GM12878 (cell line): ENCODE results near the gene PTPRN2. TPM values are rescaled to one million over a fixed set of nuclear protein-coding genes. Genes with fewer than 3 reads are reported as not detected.

Source experiments
- ATAC-seq: fragments of 200-7000 bp; cut with Tn5 transposase; 3 replicates; pipeline ENCODE4 v1.9.1; 2020; ENCODE audit warnings: mild to moderate bottlenecking, moderate library complexity
- BruUV-seq: library from RNA; stranded (reverse); fragments of 400-500 nt; replicated peaks from 2 replicates; lab custom pipeline; 2021; lab: Mats Ljungman, UMichigan
- CTCF ChIA-PET: fragments of 300-600 bp; sonication (Branson Sonifier 250); formaldehyde crosslinking; extraction: SDS; loops from one replicate; lab custom pipeline; 2021; ENCODE audit warnings: inconsistent platforms; lab: Yijun Ruan, JAX
- POLR2A ChIA-PET: fragments of 350-600 bp; formaldehyde crosslinking; extraction: SDS; loops from one replicate; lab custom pipeline; 2021; ENCODE audit warnings: inconsistent platforms; lab: Charles Lee
- RAD21 ChIA-PET: fragments of 300-600 bp; sonication (Branson Sonifier 250); formaldehyde crosslinking; loops from one replicate; lab custom pipeline; 2023; ENCODE audit warnings: antibody characterized with exemption; ENCODE audit not compliant: unreplicated experiment; lab: Charles Lee
- SMC1A ChIA-PET: fragments of 300-600 bp; sonication (Branson Sonifier 250); formaldehyde crosslinking; loops from one replicate; lab custom pipeline; 2023; ENCODE audit not compliant: unreplicated experiment, uncharacterized antibody; lab: Charles Lee
- DNase-seq: peaks from one replicate; pipeline ENCODE4 v3.0.0-alpha.2; 2011; ENCODE audit warnings: low read depth, low spot score
- FAIRE-seq: peaks from 3 replicates; lab custom pipeline; 2011; peaks lifted over from hg19 to GRCh38; lab: Jason Lieb, UNC
- H2AFZ ChIP-seq: 2 replicates; pipeline ENCODE4 v1.6.0; 2011; ENCODE audit warnings: low read depth, low read length, control low read depth; ENCODE audit not compliant: control insufficient read depth
- H3K27ac ChIP-seq: 2 replicates; pipeline ENCODE4 v1.5.1; 2011; ENCODE audit warnings: control low read depth; ENCODE audit not compliant: control insufficient read depth, insufficient read depth
- H3K27me3 ChIP-seq, 2 experiments: replicated peaks in 1 of 2; 2 replicates each; pipeline versions ENCODE4 v1.6.0 to v1.6.1; 2011; ENCODE audit warnings: low read length in 1 of 2; ENCODE audit not compliant: control insufficient read depth in 2 of 2, insufficient read depth in 2 of 2
- H3K36me3 ChIP-seq, 2 experiments: 2 replicates each; pipeline ENCODE4 v1.5.1; 2011; ENCODE audit warnings: low read length in 1 of 2; ENCODE audit not compliant: control insufficient read depth in 2 of 2, insufficient read depth in 2 of 2
- H3K4me1 ChIP-seq: 2 replicates; pipeline ENCODE4 v1.6.1; 2011; ENCODE audit warnings: mild to moderate bottlenecking, low read length, moderate library complexity, mixed read lengths; ENCODE audit not compliant: control insufficient read depth, insufficient read depth
- H3K4me2 ChIP-seq: 2 replicates; pipeline ENCODE4 v1.6.0; 2011; ENCODE audit warnings: control low read depth; ENCODE audit not compliant: control insufficient read depth, insufficient read depth
- H3K4me3 ChIP-seq: fragments of 200-600 bp; sonication (generic); 2 replicates; pipeline ENCODE4 v1.5.1; 2016
- H3K79me2 ChIP-seq: 2 replicates; pipeline ENCODE4 v1.6.0; 2011; ENCODE audit warnings: low read length; ENCODE audit not compliant: control insufficient read depth, insufficient read depth
- H3K9ac ChIP-seq: 2 replicates; pipeline ENCODE4 v1.8.0; 2011; ENCODE audit warnings: low read length, control low read depth, mixed read lengths; ENCODE audit not compliant: control insufficient read depth, insufficient read depth
- H3K9me3 ChIP-seq: replicated peaks from 3 replicates; pipeline ENCODE4 v1.5.1; 2011; ENCODE audit warnings: mild to moderate bottlenecking, low read length; ENCODE audit not compliant: control insufficient read depth, insufficient read depth
- H4K20me1 ChIP-seq: 2 replicates; pipeline ENCODE4 v1.6.0; 2011; ENCODE audit not compliant: control insufficient read depth, insufficient read depth
- ATF3 ChIP-seq: IDR thresholded peaks from 2 replicates; pipeline ENCODE4 v1.6.1; 2011; ENCODE audit warnings: low read depth, mild to moderate bottlenecking, low read length, moderate library complexity, borderline replicate concordance; ENCODE audit errors: extremely low read depth
- CBX3 ChIP-seq: fragments of 200-600 bp; sonication (generic); IDR thresholded peaks from 2 replicates; pipeline ENCODE4 v1.6.1; 2016; ENCODE audit warnings: low read depth, borderline replicate concordance
- EED ChIP-seq: sonication (generic); IDR thresholded peaks from 2 replicates; pipeline ENCODE4 v1.6.1; 2016; ENCODE audit warnings: antibody characterized with exemption, low read depth
- KDM1A ChIP-seq: fragments of 200-600 bp; sonication (generic); IDR thresholded peaks from 2 replicates; pipeline ENCODE4 v1.6.1; 2016; ENCODE audit warnings: borderline replicate concordance
- NBN ChIP-seq: fragments of 450-650 bp; IDR thresholded peaks from 2 replicates; pipeline ENCODE4 v1.6.1; 2016
- PML ChIP-seq: IDR thresholded peaks from 2 replicates; pipeline ENCODE4 v1.6.1; 2012; ENCODE audit warnings: low read length, inconsistent platforms
- RB1 ChIP-seq: fragments of 450-650 bp; formaldehyde crosslinking; IDR thresholded peaks from 2 replicates; pipeline ENCODE4 v1.6.1; 2017; ENCODE audit warnings: mild to moderate bottlenecking, borderline replicate concordance
- TCF12 ChIP-seq: IDR thresholded peaks from 2 replicates; pipeline ENCODE4 v1.6.1; 2011; ENCODE audit warnings: low read depth, mild to moderate bottlenecking, low read length
- ZNF622 ChIP-seq: fragments of 450-650 bp; IDR thresholded peaks from 2 replicates; pipeline ENCODE4 v1.6.1; 2017; ENCODE audit warnings: mild to moderate bottlenecking, inconsistent platforms
- WGBS: methylation state at CpG from one replicate; pipeline ENCODE4 v1.1.6; 2016; ENCODE audit warnings: low lambda C conversion rate; ENCODE audit not compliant: insufficient replicate concordance, insufficient coverage; ENCODE audit errors: missing lambda C conversion rate; 5-methylcytosine and 5-hydroxymethylcytosine counted together
- in situ Hi-C: fragments of 300-500 bp; cut with MboI; formaldehyde crosslinking; loops from 9 replicates; pipeline ENCODE4 v1.14.3; 2018; ENCODE audit warnings: mixed read lengths
- intact Hi-C: fragments of 100-400 bp; cut with micrococcal nuclease; formaldehyde crosslinking; loops from one replicate; pipeline ENCODE4 v1.14.2; 2022; ENCODE audit not compliant: unreplicated experiment
- polyA plus RNA-seq, 11 experiments: library from polyadenylated mRNA; depleted of rRNA in 4 of 11; unstranded in 6 of 11; stranded (reverse) in 5 of 11; fragments of >200 nt; fragmentation: Nextera tagmentation in 4 of 11; fragmentation: Illumina TruSeq in 1 of 11; extraction: Ambion mirVana in 4 of 11; extraction: Trizol in 1 of 11; gene quantifications; 1 replicate in 1 of 11; 2 replicates in 10 of 11; pipeline versions ENCODE4 v1.2.1 to v1.2.3, GENCODE V29; 2011 to 2016; ENCODE audit warnings: inconsistent platforms in 2 of 11, missing spikeins in 2 of 11, low read depth in 1 of 11
- total RNA-seq, 4 experiments: library from RNA; depleted of rRNA in 3 of 4; stranded (reverse); fragments of >200 nt in 3 of 4; fragmentation: Illumina TruSeq in 1 of 4; extraction: Trizol in 1 of 4; gene quantifications; 2 replicates each; pipeline versions ENCODE4 v1.2.1 to v1.2.3, GENCODE V29; 2013 to 2021

PTPRN2 gene
- total and polyA plus RNA-seq, 10 of the 15 experiments (the other 5 are each of a cell fraction or from before 2014, with no cell fraction given), result 5.4 TPM; not detected in 9

GRCh38 chr7:158443014-158443687 is 144.5 kb downstream of the PTPRN2 start (continued):
- TF ChIP-seq PML (no peak), CBX3 (no peak)

DNA sequence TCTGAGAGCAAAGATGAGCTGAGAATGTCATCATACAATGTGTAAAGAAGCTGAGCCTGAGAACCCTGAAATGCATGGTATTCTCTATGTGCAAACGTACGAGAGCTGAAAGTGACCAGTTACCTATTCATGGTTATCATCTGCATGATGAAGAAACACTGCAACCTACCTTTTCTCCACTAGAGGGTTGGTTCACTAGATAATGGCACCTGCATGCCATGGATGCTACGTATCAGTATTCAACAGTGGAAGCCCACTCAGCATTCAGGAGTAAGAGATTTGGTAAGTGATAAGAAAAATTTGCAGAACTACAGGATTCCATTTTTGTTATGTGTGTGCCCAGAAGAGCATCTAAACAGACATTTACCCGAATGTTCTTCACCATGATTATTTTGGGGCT is 145.4 kb downstream of the PTPRN2 start:
- POLR2A ChIA-PET, result no interaction called here
- no peaks in the 10 kb centered on the region for H3K27me3 ChIP-seq
- RAD21 ChIA-PET, result no interaction called here
- TF ChIP-seq NBN (no peak), ZNF622 (no peak)
- no peaks in the 10 kb centered on the region; the same call in 2 of the 3 replicates for H3K9me3 ChIP-seq
- H3K36me3 ChIP-seq, result no peaks in the 10 kb centered on the region
- no peak overlapping the region for H2AFZ ChIP-seq
- FAIRE-seq (no peak), DNase-seq (no peak), ATAC-seq (no peak)
- H4K20me1 ChIP-seq, result no peaks in the 10 kb centered on the region
- H3K4me3 ChIP-seq, result no peak overlapping the region
- intact Hi-C loops, result no loop called here
- H3K4me1 ChIP-seq, result no peaks in the 10 kb centered on the region
- no TSS peak for BruUV-seq
- SMC1A ChIA-PET, result no interaction called here
- H3K9ac ChIP-seq, result no peak overlapping the region
- no peak overlapping the region for H3K4me2 ChIP-seq
- in situ Hi-C loops, result no loop called here
- 60% methylated on average over 4 of the region's 4 CpGs for WGBS
- H3K79me2 ChIP-seq, result no peaks in the 10 kb centered on the region
- H3K27ac ChIP-seq, result no peak overlapping the region
- CTCF ChIA-PET, result no interaction called here

GRCh38 chr7:158439035-158439434 is 148.6 kb downstream of the PTPRN2 start:
- H4K20me1 ChIP-seq, result no peaks in the 10 kb centered on the region
- no peak for FAIRE-seq
- no peak overlapping the region for H3K4me2 ChIP-seq
- ChIA-PET RAD21 (no interaction called here), POLR2A (no interaction called here), SMC1A (no interaction called here), CTCF (no interaction called here)
- TF ChIP-seq KDM1A, result no peak
- no peak for TF ChIP-seq ATF3
- TF ChIP-seq EED, result no peak
- no peak for TF ChIP-seq RB1
- no peak for TF ChIP-seq TCF12
- H3K27ac ChIP-seq, result no peak overlapping the region
- 6% methylated on average over 8 of the region's 8 CpGs for WGBS
- H3K27me3 ChIP-seq, result no peaks in the 10 kb centered on the region
- no peaks in the 10 kb centered on the region for H3K4me1 ChIP-seq
- no peak overlapping the region for H2AFZ ChIP-seq
- H3K9ac ChIP-seq, result no peak overlapping the region
- ATAC-seq, result no peak
- BruUV-seq, result no TSS peak
- intact Hi-C loops, result no loop called here
- in situ Hi-C loops, result no loop called here
- no peak for DNase-seq
- H3K36me3 ChIP-seq, result no peaks in the 10 kb centered on the region
- no peaks in the 10 kb centered on the region; the same call in 2 of the 3 replicates for H3K9me3 ChIP-seq
- H3K79me2 ChIP-seq, result no peaks in the 10 kb centered on the region
- H3K4me3 ChIP-seq, result no peak overlapping the region
